GM19099 (cell line): Measurements from ENCODE around the gene CDA.

ENCODE experiments used
- POLR2A ChIP-seq: IDR thresholded peaks from 3 replicates; pipeline ENCODE4 v1.6.1; 2011; ENCODE audit warnings: low read depth; ENCODE audit not compliant: insufficient read length; ENCODE audit errors: extremely low read depth

Gene CDA

DNA sequence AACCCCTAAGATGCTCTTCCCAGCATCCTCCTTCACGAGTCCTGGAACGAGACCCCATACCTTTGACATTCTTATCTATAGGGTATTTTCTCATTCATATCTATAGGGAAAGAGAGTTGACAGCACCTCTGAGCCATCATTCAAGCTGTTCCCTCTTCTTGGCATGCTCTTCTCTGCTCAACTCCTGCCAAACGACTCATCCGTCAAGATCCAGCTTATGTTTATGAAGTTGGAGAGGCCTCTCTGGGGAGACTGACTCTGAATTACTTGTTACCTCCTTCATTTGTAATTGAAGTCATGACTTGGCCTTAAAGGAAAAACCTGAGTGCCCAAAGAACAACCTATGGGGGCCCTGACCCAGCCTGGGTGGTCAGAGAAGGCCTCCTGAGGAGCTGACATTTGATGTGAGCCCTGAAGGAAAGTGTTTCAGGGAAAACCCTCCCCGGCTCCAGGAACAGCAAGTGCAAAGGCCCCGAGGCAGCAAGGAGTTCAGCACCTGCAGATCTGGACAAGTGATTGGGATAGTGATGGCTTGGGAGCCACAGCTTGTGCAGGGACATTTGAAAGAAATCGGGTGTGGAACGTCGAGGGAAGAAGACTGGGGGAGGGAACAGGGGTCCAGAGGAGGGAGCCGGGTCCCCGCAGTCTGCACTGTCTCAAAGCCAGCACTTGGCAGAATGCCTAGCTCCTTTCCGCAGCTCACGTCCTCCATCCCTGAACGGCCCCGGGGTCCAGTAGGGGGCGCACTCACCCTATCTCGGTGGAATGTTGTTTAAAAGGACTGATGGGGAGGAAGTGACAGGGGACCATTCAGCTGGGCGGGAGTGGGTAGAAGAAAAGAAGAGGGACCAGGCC, 14.0 kb upstream of the CDA start:
- TF ChIP-seq POLR2A, result no peak

DNA sequence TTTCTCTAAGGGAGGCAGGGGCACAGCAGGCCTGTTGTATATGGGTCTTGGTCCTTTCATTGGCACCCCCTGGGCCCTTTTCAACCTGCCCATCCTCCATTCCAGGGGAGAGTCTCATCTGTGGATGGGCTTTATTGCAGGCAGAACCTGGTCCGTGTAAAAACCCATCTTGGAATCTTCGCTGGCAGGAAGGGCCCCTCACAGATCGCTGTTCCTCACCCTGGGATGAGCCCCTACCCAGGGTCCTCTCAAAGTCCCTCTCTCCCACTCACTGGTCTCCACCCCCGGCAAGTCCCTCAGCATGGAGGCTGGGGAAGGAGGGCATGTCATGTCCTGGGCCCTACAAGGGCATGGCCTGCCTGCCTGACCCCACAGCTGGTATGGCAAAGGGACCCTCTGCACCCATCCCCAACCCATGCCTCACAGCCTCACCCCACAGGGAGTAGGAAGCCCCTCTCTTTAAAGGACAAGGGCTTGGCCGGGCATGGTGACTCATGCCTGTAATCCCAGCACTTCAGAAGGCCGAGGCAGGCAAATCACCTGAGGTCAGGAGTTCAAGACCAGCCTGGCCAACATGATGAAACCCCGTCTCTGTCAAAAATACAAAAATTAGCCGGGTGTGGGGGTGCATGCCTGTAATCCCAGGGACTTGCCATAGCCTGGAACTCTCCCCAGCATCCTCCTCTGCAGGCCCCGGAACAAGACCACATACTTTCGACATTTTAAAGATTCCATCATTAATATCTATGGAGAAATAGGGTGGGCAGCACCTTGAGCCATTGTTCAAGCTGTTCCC, 13.2 kb upstream of the CDA start:
- no peak for TF ChIP-seq POLR2A

DNA sequence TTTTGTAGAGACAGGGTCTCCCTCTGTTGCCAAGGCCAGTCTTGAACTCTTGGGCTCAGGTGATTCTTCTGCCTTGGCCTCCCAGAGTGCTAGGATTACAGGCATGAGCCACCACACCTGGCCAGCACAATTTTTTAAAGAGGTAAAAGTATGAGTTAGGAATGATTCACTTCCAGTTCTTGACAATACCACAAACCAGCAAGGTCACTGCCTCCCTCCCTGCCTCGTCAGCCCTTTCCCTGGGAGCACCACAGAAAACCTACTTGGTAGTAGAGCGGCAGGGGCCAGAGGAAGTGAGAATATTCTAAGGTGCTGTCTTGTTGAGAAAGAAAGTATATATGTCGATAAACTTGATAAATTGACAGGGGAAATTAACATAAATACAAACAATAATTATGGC, 10.8 kb upstream of the CDA start:
- TF ChIP-seq POLR2A, result no peak

DNA sequence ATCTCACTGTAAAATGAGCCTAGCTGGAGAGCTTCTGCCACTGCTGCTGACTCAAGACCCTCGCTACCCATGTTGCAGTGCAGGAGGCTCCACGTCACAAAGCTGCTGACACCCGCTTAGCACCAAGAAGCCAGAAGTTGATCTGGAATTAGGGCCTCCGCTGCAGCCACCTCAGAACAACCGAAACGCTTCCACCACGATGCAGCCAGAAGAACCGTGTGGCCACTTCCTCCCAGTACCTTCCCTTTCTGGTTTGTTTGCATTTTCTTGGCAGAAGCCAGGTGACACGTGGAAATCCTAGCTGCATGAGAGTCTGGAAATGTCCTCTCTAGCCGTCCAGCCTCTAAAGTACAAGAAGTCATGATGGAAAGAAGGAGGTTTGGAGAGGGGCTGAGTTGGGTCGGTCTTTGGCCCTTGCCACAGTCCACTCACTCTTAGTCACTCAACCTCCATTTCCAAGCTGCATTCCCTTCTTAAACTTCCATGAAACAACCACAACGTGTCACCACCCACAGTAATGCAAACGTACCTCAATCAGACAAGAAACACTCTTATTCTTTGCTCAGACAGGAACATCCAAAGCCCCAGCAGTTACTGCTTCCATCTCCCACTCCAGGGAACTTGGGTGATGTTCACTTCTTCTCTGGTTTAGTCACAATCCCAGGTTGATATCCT, 10.0 kb upstream of the CDA start:
- TF ChIP-seq POLR2A, result no peak

- TF ChIP-seq POLR2A, result no peak
These were observed 4.0 kb upstream of the CDA start for GRCh38 chr1:20584890-20585289.

- no peak for TF ChIP-seq POLR2A
These were observed 1.8 kb upstream of the CDA start for GRCh38 chr1:20586953-20587660.

DNA sequence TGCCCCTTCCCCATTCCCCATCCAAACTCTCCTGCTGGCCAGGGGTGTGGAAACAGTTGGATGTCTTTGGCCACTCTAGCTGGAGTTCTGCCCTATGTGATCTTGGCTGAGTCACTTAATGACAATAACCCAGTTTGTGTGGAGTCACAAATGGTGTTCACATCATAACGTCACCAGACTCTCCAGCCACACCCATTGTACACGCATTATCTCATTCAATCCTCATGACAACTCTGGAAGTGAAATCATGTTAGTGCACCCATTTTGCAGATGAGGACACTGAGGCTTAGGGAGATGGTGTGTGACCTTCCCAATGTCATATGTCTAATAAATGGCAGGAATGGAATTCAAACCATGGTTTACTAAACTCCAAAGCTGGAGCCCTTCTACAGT, 1.2 kb upstream of the CDA start:
- TF ChIP-seq POLR2A, result no peak

- TF ChIP-seq POLR2A, result no peak
These were observed 708 bp downstream of the CDA start for GRCh38 chr1:20589331-20590278.

DNA sequence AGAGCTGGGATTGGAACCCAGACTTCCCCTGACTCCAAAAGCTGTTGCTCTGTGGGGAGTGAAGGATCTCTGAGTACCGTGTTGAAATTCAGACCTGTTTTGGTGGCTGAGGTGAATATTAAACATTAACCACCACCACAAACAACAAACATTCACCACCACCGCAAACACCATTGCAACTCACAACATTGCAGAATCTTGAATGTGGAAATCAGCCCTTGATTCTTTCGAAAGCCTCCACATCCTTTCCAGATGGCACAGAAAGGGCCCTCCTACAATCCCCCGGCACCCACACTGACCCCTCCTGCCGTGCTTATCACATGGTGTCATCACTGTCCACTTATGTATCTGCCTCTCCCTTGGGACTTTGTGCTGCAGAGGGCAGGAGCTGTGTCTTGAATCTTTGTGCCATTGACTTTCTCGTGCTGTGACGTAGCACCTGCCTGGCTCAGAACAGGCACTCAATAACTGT, 1.4 kb downstream of the CDA start:
- TF ChIP-seq POLR2A, result no peak

- TF ChIP-seq POLR2A, result no peak
These were observed 4.9 kb downstream of the CDA start for GRCh38 chr1:20593756-20594155.

GRCh38 chr1:20594746-20595145, 5.8 kb downstream of the CDA start:
- no peak for TF ChIP-seq POLR2A

DNA sequence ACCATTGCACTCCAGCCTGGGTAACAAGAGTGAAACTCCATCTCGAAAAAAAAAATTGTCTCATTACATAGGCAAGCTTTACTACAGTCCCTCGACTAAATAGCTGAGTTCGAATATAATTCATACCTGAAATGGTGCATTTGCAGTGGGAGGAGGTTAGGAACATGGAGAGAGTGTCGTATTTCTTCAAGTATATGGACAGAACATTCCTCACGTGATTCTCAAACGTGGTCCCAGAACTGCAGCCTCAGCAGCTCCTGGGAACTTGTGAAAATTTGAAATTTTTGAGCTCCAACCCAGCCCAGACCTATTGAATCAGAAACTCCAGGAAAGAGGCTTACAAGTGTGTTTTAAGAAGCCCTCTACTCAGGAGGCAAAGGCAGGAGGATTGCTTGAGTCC, 7.2 kb downstream of the CDA start:
- no peak for TF ChIP-seq POLR2A

DNA sequence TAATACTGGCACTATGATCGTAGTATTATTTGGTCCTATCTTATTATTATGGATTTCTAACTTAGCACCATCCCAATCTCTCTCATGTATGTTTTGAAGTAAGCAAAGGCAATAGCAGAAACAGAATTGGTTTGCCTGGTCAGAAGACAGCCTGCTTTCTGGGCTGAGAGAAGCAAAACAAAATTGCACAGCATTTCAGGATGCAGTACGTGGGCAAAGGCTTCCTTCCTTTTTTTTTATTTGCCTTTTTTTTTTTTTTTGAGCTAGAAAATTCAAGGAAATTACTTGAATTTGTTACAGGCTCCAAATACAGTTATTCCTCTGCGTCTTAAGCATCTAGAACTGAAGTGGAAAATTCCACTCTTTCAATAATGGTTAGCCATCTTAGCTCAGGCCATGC, 8.8 kb downstream of the CDA start:
- no peak for TF ChIP-seq POLR2A

GRCh38 chr1:20600156-20600555, 11.3 kb downstream of the CDA start:
- no peak for TF ChIP-seq POLR2A
